T-helper 2 cell (primary cell): ENCODE results near the gene PABPC1L.
"Not testable (repeated sequence)": the region's sequence is repeated elsewhere in the genome, so short reads cannot be mapped to it uniquely, and the experiment has no call there.

Experiments
- DNase-seq, 5 experiments: peaks; one replicate each; pipeline versions ENCODE4 v3.0.0 to v3.0.0-alpha.2; 2012 to 2022
- total RNA-seq, 2 donors: gene quantifications; one replicate each; lab custom pipeline; 2026; lab: John Stamatoyannopoulos, UW

Gene PABPC1L
- total RNA-seq = 23.7 to 24.8 reads per million in 2 donors

DNA sequence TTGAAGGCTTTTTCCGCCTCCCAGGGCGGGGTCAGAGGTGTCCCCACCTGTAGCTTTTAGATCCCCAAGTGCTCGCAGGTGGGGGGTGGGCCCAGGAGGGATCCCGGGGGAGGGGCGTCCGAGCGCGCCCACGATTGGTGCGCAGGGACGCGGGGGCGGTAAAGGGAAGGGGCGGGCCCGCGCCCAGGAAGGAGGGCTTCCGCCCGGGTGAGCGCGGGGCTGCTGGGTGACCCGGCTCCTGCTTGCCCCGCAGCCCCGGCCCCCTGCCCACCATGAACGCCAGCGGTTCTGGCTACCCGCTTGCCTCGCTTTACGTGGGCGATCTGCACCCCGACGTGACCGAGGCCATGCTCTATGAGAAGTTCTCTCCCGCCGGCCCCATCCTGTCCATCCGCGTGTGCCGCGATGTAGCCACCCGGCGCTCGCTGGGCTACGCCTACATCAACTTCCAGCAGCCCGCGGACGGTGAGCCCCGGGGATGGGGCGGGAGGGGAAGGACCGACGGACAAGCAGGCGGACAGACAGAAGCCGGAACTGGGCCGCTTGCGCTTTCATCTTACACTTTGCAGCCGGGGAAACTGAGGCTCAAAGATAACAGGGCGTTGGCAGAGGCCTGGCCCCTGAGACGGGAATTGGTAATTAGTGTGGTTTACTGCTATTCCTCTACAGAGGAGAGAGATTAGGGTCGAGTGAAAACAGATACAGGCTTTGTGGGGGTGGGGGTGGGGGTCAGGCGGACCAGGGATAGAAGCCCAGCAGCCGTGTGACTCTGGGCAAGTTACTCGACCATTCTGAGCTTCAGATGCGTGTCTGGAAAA, at the start of gene PABPC1L:
Gene PABPC1L, plus strand, starts transcription at position 189 of the 818 bp plus-strand sequence. Its CDS starts 84 bp downstream, at position 273.
- peak; percentile 60 to 81 (median 62) for DNase-seq

DNA sequence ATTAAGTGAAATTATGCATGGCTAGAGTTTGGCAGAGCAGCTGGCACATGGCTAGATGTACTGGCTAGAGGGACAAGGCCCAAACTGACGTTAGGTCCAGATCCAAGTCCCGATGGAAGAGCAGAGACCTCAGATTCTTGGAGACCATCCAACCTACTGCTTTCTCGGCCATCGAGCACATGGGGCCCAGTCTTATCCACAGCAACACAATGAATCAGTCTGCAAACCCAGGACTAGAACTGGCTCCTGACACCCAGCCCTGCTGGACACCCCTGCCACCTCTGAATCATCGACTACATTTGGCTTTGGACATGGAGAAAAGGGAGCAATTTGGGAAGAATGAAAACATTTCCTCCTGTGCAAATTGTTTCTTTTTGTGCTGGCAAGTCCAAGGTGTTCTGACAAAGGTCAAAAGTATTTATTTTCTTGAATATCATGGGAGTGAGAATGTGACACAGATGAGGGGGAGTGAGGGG, 48.3 kb upstream of the PABPC1L start:
- DNase-seq = no peak

DNA sequence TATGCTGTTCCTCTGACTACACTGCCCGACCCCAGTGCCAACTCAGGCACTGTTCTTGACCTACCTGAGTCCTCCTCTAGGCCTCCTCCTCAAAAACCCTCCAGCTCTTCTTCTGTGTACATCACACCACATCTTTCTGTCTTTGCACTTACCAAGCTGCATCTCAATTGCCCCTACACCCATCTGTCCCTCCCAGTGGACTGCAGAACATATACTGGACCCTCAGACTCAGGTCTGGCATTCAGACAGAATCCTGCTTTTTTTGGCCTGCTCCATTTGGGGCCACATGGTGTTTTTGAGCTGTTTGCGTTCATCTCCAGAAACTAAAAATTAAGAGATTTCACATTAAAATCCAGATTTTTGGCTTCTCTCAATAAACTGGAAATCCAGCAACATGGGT, 47.6 kb upstream of the PABPC1L start:
- DNase-seq = no peak

DNA sequence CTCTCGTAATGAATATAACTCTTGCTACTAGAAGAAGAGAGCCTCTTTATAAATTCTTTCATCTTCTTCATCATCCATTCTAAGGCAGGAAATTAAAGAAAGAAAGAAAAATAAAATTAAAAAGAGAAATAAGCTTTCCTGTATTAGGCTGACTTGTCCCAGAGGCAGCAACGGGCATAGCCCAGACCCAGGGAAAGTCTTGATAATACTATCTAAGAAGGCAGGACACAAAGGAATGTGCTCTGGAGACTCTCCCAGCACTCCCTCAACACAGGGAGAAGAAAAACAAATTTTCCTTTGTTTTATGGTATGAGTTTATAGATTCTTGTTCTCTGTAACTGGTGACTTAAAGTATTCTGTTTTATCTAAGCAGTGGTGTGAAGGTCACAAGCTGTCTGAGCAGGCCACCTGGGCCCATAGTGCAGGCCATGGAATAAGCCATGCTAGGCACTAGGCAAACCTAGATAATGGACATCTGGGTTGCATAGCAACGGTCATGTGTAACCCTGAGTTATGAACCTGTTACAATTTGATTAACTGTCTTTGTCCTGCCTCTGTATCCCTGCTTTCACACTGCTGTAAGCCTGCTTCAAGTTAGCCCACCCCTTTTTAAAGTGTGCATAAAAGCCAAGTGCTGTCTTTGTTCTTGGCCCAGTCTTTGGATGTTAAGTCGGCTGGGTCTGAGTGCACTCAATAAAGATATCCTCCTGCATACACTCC, 46.3 kb upstream of the PABPC1L start:
- DNase-seq = not testable (repeated sequence)

DNA sequence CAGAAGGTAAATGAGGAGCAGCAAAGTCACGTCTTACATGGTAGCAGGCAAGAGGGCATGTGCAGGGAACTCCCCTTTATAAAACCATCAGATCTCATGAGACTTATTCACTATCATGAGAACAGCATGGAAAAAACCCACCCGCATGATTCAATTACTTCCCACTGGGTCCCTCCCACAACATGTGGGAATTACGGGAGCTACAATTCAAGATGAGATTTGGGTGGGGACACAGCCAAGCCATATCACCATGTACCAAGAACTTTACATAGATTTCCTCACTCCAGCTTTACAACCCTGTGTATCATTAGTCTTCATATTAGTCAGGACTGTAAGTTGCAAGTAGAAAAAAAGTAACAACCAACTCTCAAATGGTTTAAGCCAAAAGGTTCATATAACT, 45.4 kb upstream of the PABPC1L start:
- DNase-seq = not testable (repeated sequence)

DNA sequence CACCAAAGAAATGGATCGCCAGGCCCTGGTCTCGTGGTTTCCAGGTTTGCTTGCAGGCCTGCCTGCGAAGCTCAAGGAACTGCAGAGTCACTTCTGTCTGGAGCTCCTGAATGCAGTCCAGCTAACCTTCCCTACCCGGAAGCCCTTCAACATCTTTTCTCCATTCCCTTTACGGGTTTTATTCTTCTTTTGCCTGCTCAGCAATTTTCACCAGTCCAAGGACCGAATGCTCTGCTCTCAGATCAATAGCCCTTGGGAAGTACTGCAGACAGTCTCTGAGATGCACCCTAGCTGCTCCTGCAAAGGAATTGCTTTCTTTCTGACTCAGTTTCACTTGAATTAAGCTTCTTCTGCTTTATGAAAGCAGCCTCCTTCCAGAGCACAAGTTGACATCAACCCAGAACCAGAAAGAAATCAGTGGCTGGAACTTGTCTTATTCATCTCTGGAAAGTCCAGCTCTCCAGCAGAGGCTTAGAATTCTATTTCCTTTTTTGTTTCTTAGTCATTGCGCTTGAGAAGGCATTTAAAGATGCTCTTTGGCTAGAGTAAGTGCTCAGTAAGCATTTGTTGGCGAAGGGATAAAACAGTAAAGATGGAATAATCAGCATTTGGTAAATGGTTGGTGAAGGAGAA, 43.0 kb upstream of the PABPC1L start:
- DNase-seq = no peak

DNA sequence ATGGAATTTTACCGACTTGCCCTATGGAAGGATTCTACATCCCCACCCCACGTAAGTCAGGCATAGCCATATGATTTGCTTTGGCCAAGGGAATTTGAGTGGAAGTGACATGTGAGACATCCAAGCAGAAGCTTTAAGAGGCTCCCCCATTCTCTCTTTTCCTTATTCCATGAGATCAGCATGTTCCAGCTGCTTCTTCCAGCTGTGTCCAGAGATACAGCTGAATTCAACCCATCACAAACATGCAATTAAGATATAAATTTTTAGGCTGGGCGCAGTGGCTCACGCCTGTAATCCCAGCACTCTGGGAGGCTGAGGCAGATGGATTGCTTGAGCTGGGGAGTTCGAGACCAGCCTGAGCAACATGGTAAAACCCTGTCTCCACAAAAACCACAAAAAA, 40.4 kb upstream of the PABPC1L start:
- DNase-seq = no peak

DNA sequence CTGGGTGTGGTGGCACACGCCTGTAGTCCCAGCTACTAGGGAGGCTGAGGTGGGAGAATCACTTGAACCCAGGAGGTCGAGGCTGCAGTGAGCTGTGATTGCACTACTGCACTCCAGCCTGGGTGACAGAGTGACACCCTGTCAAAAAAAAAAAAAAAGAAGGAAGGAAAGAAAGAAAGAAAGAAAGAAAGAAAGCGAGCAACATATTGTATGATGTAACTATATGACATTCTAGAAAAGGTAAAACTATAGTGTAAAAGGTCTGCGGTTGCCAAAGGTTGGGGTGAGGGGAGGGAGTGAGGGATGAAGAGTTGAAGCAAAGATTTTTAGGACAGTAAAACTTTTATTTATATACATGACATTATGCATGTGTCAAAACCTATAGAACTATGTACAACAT, 27.5 kb upstream of the PABPC1L start:
- not testable (repeated sequence) for DNase-seq

DNA sequence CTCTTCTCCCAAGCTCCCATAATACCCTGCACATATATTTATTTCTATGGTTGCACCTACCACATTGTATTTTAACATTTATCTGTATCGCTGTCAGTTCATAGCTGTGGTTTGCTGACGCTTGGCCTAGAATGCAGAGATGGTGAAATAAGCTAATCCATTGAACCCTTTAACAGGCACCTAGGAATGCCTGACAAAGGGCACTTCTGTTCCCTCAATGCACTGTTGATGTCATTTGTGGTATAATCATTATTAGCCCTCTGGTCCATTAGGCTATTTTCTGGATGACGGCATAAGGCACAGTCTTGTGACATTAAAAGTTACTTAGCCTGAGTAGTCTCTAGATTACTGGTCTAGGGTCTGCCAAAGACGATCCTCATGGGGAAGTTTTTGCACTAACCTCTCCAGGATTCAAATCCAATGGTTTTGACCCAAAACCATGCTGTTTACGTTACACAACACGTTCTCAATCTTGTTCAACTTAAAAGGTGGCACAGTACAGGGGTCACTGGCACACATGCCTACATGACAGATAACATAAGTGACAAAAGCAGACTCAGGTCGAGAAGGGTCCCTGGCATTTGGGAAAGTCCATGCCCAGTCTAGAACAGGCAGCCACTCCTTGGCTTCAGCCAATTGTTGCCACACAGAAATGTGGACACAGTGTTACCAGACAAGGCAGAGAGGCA, 26.5 kb upstream of the PABPC1L start:
- DNase-seq = no peak

DNA sequence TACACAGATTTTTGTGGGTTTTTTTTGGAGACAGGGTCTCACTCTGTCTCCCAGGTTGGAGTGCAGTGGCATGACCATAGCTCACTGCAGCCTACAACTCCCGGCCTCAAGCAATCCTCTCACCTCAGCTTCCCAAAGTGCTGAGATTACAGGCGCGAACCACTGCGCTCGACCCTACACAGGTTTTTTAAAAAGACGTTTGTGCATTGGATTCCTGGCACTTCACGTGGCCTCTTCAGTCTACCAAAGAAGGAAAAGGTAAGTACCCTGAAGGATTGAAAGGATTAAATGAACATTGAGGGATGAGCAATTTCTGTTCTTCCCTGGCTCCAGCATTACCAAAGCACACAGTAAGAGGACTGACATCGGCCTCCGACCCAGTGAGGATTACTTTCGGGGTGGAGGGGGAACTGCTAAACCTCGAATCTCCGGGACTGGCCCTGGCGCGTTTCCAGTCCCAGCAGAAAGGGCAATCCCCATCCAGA, 24.9 kb upstream of the PABPC1L start:
- DNase-seq = no peak

DNA sequence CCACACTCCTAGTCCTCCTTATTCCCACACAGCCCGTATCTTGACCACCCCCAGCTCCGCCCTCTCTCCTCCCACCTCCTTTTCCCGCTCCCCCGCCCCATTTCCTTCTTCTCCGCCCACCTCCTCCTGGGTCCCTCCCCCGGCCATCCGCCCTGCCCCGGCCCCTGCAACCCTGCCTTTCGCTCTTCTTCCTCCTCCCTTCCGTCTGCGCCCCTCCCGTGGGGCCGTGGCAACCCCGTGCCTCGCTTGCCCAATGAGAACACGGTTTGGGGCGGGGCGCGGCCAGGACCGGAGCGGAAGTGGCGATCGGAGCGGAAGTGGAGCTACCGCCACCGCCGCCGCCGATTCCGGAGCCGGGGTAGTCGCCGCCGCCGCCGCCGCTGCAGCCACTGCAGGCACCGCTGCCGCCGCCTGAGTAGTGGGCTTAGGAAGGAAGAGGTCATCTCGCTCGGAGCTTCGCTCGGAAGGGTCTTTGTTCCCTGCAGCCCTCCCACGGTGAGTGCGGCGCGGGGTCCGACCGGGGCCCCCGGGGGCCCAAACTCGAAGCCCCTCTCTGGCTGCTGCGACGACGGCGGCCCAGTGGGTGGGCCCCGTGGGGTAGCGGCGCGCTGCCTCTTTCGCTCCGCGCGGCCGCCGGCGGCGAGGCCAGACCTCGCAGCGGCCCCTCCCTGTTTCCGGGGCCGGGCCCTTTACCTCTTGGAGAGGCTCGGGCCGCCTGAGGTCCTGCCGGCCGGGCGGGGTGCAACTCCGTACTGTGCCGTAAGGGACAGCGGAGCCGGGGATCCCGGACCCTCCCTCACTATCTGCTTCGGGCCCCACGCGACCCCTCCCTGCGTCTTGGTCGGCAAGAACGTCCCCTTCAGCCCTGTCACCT, 24.2 kb upstream of the PABPC1L start, which contains the start of gene YWHAB:
Gene YWHAB, plus strand, starts transcription at position 314 of the 874 bp plus-strand sequence. CDS start 15,829 bp downstream, outside the sequence.
- peak; percentile 92 to 99 (median 96) for DNase-seq

DNA sequence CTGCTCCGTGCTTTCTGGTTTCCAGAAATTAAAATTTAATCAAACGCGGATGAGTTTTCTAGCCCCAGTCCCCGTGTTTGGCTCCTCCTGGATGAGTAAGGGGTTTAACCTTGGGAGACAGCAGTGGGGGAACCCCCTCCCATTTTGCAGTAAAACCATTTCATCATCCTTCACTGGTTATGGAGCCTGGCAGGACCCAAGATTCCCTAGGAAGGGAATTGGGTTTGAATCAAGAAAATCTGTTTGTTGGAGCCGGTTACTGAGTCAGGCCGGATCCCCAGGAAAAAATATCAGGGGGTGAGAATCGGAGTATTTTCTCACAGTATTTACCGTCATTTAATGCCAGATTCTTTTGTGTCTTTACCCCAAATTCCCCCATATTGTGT, 23.6 kb upstream of the PABPC1L start:
- no peak for DNase-seq

DNA sequence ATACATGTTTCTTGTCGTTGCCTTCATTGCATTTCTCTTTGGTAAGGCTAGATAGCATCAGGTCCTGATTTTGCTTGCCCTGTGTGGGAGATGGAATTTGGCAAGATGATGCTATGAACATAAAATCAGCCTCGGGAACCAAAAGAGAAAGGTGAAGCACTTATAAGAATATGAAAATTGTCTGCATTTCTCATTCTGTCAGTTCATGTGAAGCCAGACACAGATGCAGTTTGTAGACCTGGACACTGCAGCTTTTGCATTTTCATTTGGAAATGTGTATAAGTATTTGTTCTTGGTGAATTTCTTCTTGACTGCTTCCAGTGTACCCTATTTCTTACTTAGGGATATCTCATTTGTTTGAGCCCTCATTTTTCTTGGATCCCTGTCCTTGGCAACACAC, 23.0 kb upstream of the PABPC1L start:
- no peak for DNase-seq

DNA sequence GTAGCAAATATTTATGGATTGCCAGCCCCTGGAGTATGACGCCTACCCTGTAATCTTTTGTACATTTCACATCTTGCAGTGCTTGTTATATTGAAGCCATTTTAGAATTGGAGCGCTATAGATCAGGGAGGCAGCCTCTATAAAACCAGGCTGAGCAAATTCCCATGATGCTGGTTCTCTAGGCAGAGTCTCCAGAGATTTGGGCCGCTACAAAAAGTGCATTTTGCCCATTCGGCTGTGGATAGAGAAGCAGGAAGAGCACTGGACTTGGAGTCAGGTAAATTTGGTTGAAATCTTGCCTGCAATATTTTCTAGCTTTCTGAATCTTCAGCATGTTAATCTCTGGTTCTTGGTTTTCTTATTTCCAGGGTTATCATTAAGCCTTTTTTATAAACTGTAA, 22.4 kb upstream of the PABPC1L start:
- DNase-seq = no peak

DNA sequence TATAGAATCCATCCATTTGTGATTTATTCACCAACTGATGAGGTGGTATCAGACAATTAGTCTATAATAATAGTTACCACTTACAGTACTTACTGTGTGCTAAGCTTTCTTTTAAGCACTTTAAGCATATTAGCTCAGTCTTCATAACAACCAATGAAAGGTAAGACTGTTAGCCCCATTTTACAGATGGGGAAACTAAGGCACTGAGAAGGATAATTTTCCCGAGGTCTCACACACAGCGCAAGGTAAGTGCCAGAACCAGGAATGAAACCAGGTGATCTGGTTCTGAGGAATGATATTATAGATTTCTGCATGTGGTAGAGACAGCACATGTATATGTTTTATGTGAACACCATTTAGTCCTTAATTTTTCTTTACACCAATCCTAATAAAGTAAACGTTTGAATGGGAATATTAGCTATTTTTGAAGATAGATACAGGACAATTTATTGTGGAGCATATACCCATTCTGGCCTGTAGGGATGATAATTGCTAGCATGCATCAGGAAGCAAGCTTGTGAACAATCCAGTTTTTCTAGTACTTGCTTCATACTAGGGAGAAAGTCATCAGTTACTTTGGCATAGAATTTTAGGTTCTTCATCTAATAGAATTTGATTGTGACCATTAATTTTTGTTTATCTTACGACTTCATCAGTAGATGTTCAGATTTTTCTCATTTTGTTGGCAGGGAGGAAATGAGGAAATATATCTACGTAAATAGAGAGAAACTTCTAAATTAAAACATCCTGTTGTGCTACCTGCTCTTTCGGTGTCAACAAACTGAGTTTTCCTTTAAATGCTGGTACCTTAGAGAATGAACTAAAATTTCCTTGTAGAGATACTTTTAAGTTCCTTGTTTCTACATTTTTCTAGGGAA, 21.4 kb upstream of the PABPC1L start:
- DNase-seq = no peak

DNA sequence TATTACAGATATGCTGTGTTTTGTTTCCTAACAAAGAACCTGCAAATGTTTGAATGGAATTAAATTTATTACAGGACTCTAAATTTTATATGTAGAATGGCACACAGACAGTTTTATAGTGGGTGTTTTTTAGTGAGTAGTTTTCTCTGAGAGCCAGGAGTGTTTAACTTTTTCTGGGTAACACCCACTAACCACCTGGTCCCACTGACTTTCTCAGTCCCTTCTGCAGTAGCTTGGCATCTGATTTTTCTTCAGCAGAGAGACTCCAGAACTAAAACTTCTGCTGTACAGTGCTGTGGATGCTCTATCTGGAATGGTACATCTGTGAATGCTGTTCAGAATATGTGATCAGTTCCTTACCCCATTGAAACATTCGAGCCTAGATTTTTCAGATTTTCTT, 18.0 kb upstream of the PABPC1L start:
- DNase-seq = no peak

DNA sequence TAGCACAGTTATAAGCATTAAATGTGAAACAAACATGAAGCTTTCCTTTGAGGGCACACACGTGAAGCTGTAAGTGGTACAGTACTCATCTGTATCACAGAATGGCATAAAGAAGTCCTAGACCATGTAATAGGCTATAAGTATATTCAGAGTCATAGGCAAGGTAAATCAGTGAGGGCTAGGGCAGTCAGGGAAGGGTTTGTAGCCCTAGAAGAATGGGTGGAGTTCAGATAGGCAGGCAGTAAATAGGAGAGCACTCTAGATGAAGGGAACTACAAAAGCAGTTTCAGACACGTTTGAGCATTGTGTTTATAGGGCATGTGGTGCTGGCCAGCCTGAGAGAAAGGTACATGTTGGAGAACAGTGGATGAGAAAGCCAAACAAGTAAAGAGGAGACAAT, 14.9 kb upstream of the PABPC1L start:
- no peak for DNase-seq

DNA sequence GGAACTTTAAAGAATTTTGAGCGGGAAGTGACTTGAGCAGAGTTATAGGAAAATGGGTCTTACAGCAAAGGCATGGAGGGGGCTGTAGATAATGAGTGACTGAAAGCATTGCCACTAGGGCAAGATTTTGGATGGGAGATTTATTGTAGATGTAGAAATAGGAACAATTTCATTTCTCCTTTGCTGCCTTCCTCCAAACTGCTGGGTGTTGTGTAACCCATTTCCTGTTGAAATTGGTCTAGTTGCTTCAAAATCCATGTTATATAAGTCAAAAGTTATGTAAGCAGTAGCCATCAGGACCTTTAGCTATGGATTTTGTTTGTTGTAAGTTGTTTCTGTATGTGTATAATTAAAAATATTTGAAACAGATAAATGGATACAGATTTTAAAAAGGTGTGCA, 13.3 kb upstream of the PABPC1L start:
- DNase-seq = no peak

DNA sequence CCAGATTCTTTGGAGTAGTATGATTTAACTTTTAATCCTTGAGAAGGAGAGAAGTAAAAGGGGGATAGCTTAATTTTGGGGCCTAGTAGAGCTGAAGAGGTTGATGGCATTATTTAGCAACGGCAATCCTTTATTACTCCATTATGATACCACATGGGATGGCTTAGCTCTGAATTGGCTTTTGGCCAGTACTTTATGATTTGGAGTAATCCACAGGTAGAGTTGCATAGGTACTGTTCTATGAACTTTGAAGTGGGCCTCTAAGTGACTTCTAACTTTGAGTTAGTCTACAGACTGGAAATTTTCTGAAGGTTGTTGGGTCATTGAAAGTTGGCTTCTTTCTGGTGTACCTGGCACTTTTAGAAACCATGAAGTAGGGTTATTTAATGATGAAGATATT, 12.7 kb upstream of the PABPC1L start:
- DNase-seq = no peak

DNA sequence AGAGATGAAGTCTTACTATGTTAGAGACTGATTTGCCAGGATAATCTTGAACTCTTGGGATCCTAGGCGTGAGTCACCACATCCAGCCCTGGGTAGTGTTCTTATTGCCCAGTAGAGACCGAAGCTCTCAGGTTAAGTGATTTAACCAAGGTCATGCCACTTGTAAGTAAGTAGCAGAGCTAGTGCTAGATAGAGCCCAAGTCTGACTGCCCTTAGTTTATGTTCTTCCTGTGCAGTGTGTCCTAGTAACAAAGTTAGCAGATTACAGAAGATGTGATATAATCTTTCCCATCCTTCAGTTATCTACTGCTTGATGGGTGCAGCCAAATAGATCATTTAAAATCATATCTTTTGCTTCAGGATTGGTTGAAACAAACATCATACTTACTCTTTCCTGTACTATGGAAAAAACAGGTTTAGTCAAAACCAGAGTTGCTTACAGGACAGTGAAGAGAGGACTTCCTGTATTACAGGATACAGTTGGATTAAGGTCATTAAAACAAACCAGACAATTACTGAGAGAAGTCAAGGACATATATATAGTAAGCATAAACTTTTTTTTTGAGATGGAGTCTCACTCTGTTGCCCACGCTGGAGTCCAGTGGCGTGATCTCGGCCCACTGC, 9.5 kb upstream of the PABPC1L start:
- peak in 1 of 5 experiments; percentile 35 for DNase-seq
